SK-N-SH treated with all-trans-retinoic acid at 6 μM for 48 hours (cell line): ENCODE results near the gene DLG1.

Source experiments
- ATAC-seq: fragments of 200-7000 bp; cut with Tn5 transposase; 3 replicates; pipeline ENCODE4 v1.9.1; 2020; ENCODE audit warnings: mild to moderate bottlenecking, moderate library complexity
- ARNTL ChIP-seq: fragments of 450-650 bp; formaldehyde crosslinking; IDR thresholded peaks from 2 replicates; pipeline ENCODE4 v1.5.0; 2020; ENCODE audit warnings: low read depth, mild to moderate bottlenecking, moderate library complexity, borderline replicate concordance
- BACH2 ChIP-seq: fragments of 250-450 bp; sonication (Bioruptor Pico); IDR thresholded peaks from 2 replicates; pipeline ENCODE4 v1.9.0; 2021; ENCODE audit warnings: mild to moderate bottlenecking, borderline replicate concordance
- CSDC2 ChIP-seq: fragments of 250-450 bp; sonication (Bioruptor Pico); IDR thresholded peaks from 2 replicates; pipeline ENCODE4 v1.5.0; 2020; ENCODE audit warnings: mild to moderate bottlenecking, moderate library complexity
- CSRNP3 ChIP-seq: fragments of 250-450 bp; sonication (Bioruptor Pico); IDR thresholded peaks from 2 replicates; pipeline ENCODE4 v1.5.1; 2021; ENCODE audit warnings: mild to moderate bottlenecking, moderate library complexity
- ESRRG ChIP-seq: fragments of 250-450 bp; sonication (Bioruptor Pico); IDR thresholded peaks from 2 replicates; pipeline ENCODE4 v1.6.1; 2021; ENCODE audit warnings: mild to moderate bottlenecking
- GLIS3 ChIP-seq: fragments of 250-450 bp; sonication (Bioruptor Pico); IDR thresholded peaks from 2 replicates; pipeline ENCODE4 v1.5.0; 2020; ENCODE audit warnings: mild to moderate bottlenecking, moderate library complexity
- OSR1 ChIP-seq: fragments of 250-450 bp; sonication (Bioruptor Pico); IDR thresholded peaks from 2 replicates; pipeline ENCODE4 v1.8.0; 2022; ENCODE audit warnings: moderate library complexity, mild to moderate bottlenecking, inconsistent platforms
- PATZ1 ChIP-seq: fragments of 250-450 bp; sonication (Bioruptor Pico); IDR thresholded peaks from 2 replicates; pipeline ENCODE4 v1.8.0; 2020; ENCODE audit warnings: mild to moderate bottlenecking, moderate library complexity, borderline replicate concordance
- PPARA ChIP-seq: fragments of 250-450 bp; sonication (Bioruptor Pico); IDR thresholded peaks from 2 replicates; pipeline ENCODE4 v1.5.0; 2020; ENCODE audit warnings: mild to moderate bottlenecking, borderline replicate concordance
- SNAI2 ChIP-seq: fragments of 250-450 bp; sonication (Bioruptor Pico); IDR thresholded peaks from 2 replicates; pipeline ENCODE4 v1.5.0; 2020; ENCODE audit warnings: mild to moderate bottlenecking, moderate library complexity
- TCF4 ChIP-seq: fragments of 250-450 bp; sonication (Bioruptor Pico); IDR thresholded peaks from 2 replicates; pipeline ENCODE4 v1.8.0; 2021; ENCODE audit warnings: mild to moderate bottlenecking, moderate library complexity, borderline replicate concordance
- TOX ChIP-seq: fragments of 250-450 bp; sonication (Bioruptor Pico); IDR thresholded peaks from 2 replicates; pipeline ENCODE4 v1.8.0; 2021; ENCODE audit warnings: mild to moderate bottlenecking, moderate library complexity, borderline replicate concordance
- ZC3H10 ChIP-seq: fragments of 250-450 bp; sonication (Bioruptor Pico); IDR thresholded peaks from 2 replicates; pipeline ENCODE4 v1.5.1; 2021; ENCODE audit warnings: mild to moderate bottlenecking, moderate library complexity
- ZFP3 ChIP-seq: fragments of 250-450 bp; sonication (Bioruptor Pico); IDR thresholded peaks from 2 replicates; pipeline ENCODE4 v1.5.0; 2020; ENCODE audit warnings: mild to moderate bottlenecking, moderate library complexity
- ZFP30 ChIP-seq: fragments of 450-650 bp; formaldehyde crosslinking; IDR thresholded peaks from 2 replicates; pipeline ENCODE4 v1.5.0; 2022; ENCODE audit warnings: mild to moderate bottlenecking, moderate library complexity
- ZNF565 ChIP-seq: fragments of 450-650 bp; formaldehyde crosslinking; conservative IDR thresholded peaks from 2 replicates; pipeline ENCODE4 v1.5.0; 2020; ENCODE audit warnings: low read depth, mild to moderate bottlenecking, moderate library complexity
- ZNF70 ChIP-seq: fragments of 450-650 bp; formaldehyde crosslinking; IDR thresholded peaks from 2 replicates; pipeline ENCODE4 v1.5.0; 2020; ENCODE audit warnings: mild to moderate bottlenecking, moderate library complexity
- ZNF8 ChIP-seq: fragments of 450-650 bp; formaldehyde crosslinking; IDR thresholded peaks from 2 replicates; pipeline ENCODE4 v1.5.0; 2020; ENCODE audit warnings: mild to moderate bottlenecking, moderate library complexity

DLG1 gene

GRCh38 chr3:197007296-197007940 lies 291.0 kb downstream of the DLG1 start:
- TF ChIP-seq BACH2 (CRISPR knock-in tag) (no peak), ZNF70 (CRISPR knock-in tag) (no peak), SNAI2 (no peak), OSR1 (CRISPR knock-in tag) (no peak)
- ATAC-seq, result no peak

- TF ChIP-seq TCF4 (CRISPR knock-in tag) (no peak), ZNF565 (CRISPR knock-in tag) (no peak)
- no peak for ATAC-seq
Observed at GRCh38 chr3:197006860-197007259, 291.6 kb downstream of the DLG1 start.

GRCh38 chr3:197006446-197006845 lies 292.0 kb downstream of the DLG1 start:
- TF ChIP-seq GLIS3 (CRISPR knock-in tag) (no peak), ESRRG (CRISPR knock-in tag) (no peak), PPARA (no peak), ZFP3 (CRISPR knock-in tag) (no peak), ZNF70 (CRISPR knock-in tag) (no peak), CSRNP3 (CRISPR knock-in tag) (no peak), ZFP30 (CRISPR knock-in tag) (no peak), ARNTL (CRISPR knock-in tag) (no peak), ZNF8 (CRISPR knock-in tag) (no peak), SNAI2 (no peak), TOX (no peak), OSR1 (CRISPR knock-in tag) (no peak), ZC3H10 (CRISPR knock-in tag) (no peak)
- TF ChIP-seq, all 23 proteins: peak for 0
- no peak for ATAC-seq

GRCh38 chr3:197003461-197004385 lies 294.7 kb downstream of the DLG1 start:
- peak; percentile 6 for ATAC-seq
- TF ChIP-seq CSRNP3 (CRISPR knock-in tag) (no peak), PATZ1 (CRISPR knock-in tag) (no peak), ZNF8 (CRISPR knock-in tag) (no peak)

GRCh38 chr3:197002701-197003454 lies 295.5 kb downstream of the DLG1 start:
- TF ChIP-seq SNAI2 (no peak), CSDC2 (CRISPR knock-in tag) (no peak)
- TF ChIP-seq, all 23 proteins: peak for 0
- peak; percentile 87 for ATAC-seq
